K562 (cell line): ENCODE data around the gene METAP1D. TPM values are rescaled to one million over a fixed set of nuclear protein-coding genes. Genes with fewer than 3 reads are reported as not detected.

Source experiments
- ARHGAP35 ChIP-seq: fragments of 450-650 bp; IDR thresholded peaks from 2 replicates; pipeline ENCODE4 v1.6.1; 2018; ENCODE audit not compliant: partially characterized antibody
- BCLAF1 ChIP-seq, 2 experiments: fragments of 450-650 bp in 1 of 2; IDR thresholded peaks; 2 replicates each; pipeline ENCODE4 v1.6.1; 2011 to 2017; ENCODE audit warnings: low read depth in 2 of 2, antibody characterized with exemption in 1 of 2, borderline replicate concordance in 1 of 2, low read length in 1 of 2, mild to moderate bottlenecking in 1 of 2, mixed read lengths in 1 of 2; ENCODE audit not compliant: control insufficient read depth in 1 of 2
- CEBPZ ChIP-seq: fragments of 150-350 bp; IDR thresholded peaks from 2 replicates; pipeline ENCODE4 v1.6.1; 2014; ENCODE audit warnings: low read depth, mild to moderate bottlenecking, low read length, borderline replicate concordance
- CGGBP1 ChIP-seq: fragments of 250-450 bp; sonication (Bioruptor Pico); IDR thresholded peaks from 2 replicates; pipeline ENCODE4 v1.9.0; 2021; ENCODE audit warnings: mild to moderate bottlenecking
- DLX4 ChIP-seq: fragments of 250-450 bp; sonication (Bioruptor Pico); IDR thresholded peaks from 2 replicates; pipeline ENCODE4 v1.6.1; 2021; ENCODE audit warnings: mild to moderate bottlenecking
- E2F3 ChIP-seq: fragments of 250-450 bp; sonication (Bioruptor Pico); IDR thresholded peaks from 2 replicates; pipeline ENCODE4 v1.4.0; 2020; ENCODE audit warnings: mild to moderate bottlenecking
- ELK1 ChIP-seq: sonication (generic); formaldehyde crosslinking; IDR thresholded peaks from 2 replicates; pipeline ENCODE4 v1.8.1; 2022; ENCODE audit warnings: missing genetic modification reagents
- ETS1 ChIP-seq: conservative IDR thresholded peaks from 2 replicates; pipeline ENCODE4 v1.6.1; 2011; ENCODE audit warnings: low read depth, mild to moderate bottlenecking, low read length; ENCODE audit not compliant: control insufficient read depth
- JUND ChIP-seq, 2 experiments: IDR thresholded peaks; 2 replicates in 1 of 2; 3 replicates in 1 of 2; pipeline ENCODE4 v1.6.1; 2011; ENCODE audit warnings: borderline replicate concordance in 2 of 2, low read depth in 2 of 2, low read length in 2 of 2, improper control_type of control experiment in 1 of 2, missing biosample characterization in 1 of 2, missing genetic modification characterization in 1 of 2, missing genetic modification reagents in 1 of 2
- MTF1 ChIP-seq: fragments of 250-450 bp; sonication (Bioruptor Pico); IDR thresholded peaks from 2 replicates; pipeline ENCODE4 v1.9.0; 2021; ENCODE audit warnings: moderate library complexity, mild to moderate bottlenecking, inconsistent platforms, borderline replicate concordance
- NFXL1 ChIP-seq: fragments of 450-650 bp; formaldehyde crosslinking; IDR thresholded peaks from 2 replicates; pipeline ENCODE4 v1.4.0; 2021; ENCODE audit warnings: mild to moderate bottlenecking
- PYGO2 ChIP-seq: fragments of 450-650 bp; IDR thresholded peaks from 2 replicates; pipeline ENCODE4 v1.6.1; 2016; ENCODE audit warnings: mild to moderate bottlenecking, missing genetic modification characterization, moderate library complexity, missing compliant biosample characterization
- SMARCA4 ChIP-seq: fragments of 450-650 bp; IDR thresholded peaks from 2 replicates; pipeline ENCODE4 v1.6.1; 2016
- TCF15 ChIP-seq: fragments of 250-450 bp; sonication (Bioruptor Pico); IDR thresholded peaks from 2 replicates; pipeline ENCODE4 v1.8.0; 2022; ENCODE audit warnings: moderate library complexity, mild to moderate bottlenecking, inconsistent platforms
- ZNF197 ChIP-seq: fragments of 200-800 bp; sonication (Bioruptor generic); IDR thresholded peaks from 2 replicates; pipeline ENCODE4 v1.6.1; 2016; ENCODE audit warnings: low read depth, missing genetic modification characterization, missing compliant biosample characterization
- ZNF3 ChIP-seq: fragments of 250-450 bp; sonication (Bioruptor Pico); IDR thresholded peaks from 2 replicates; pipeline ENCODE4 v1.5.0; 2021; ENCODE audit warnings: mild to moderate bottlenecking, moderate library complexity
- polyA plus RNA-seq, 8 experiments: library from polyadenylated mRNA; depleted of rRNA in 4 of 8; stranded (reverse) in 5 of 8; unstranded in 3 of 8; fragments of >200 nt; fragmentation: Nextera tagmentation in 2 of 8; fragmentation: Illumina TruSeq in 1 of 8; extraction: Ambion mirVana in 2 of 8; extraction: Trizol in 1 of 8; gene quantifications; 2 replicates each; pipeline versions ENCODE4 v1.2.1 to v1.2.3, GENCODE V29; 2011 to 2014; ENCODE audit warnings: inconsistent platforms in 1 of 8, missing spikeins in 1 of 8
- total RNA-seq, 7 experiments: library from RNA; depleted of rRNA in 6 of 7; stranded (reverse); fragments of >200 nt in 6 of 7; fragmentation: Illumina TruSeq in 2 of 7; extraction: Trizol in 2 of 7; gene quantifications; 2 replicates each; pipeline versions ENCODE4 v1.2.1 to v1.2.3, GENCODE V29; 2011 to 2021; ENCODE audit warnings: low replicate concordance in 1 of 7

The METAP1D gene
- total and polyA plus RNA-seq, 9 of the 15 experiments (the other 6 are each of a cell fraction or from before 2014, with no cell fraction given), result 8.0 to 23.4 (median 15.7) TPM

GRCh38 chr2:172046080-172046678, 46.4 kb downstream of the METAP1D start (continued):
- TF ChIP-seq JUND (IDR thresholded peaks at IDR 0.05; ENCODE audit: borderline replicate concordance, low read depth, low read length), result peak; percentile 61; the same call in 1 of the 2 replicates
- TF ChIP-seq JUND (tag; IDR thresholded peaks at IDR 0.05; ENCODE audit: borderline replicate concordance, low read depth, low read length), result peak; percentile 65; the same call in 2 of the 3 replicates
- no peak for TF ChIP-seq E2F3
- no peak for TF ChIP-seq ARHGAP35
- peak; percentile 79; the same call in 1 of the 2 replicates for TF ChIP-seq ZNF197 (CRISPR knock-in tag)
- no peak for TF ChIP-seq TCF15 (CRISPR knock-in tag)
- peak; percentile 90; the same call in 1 of the 2 replicates for TF ChIP-seq SMARCA4
- no peak for TF ChIP-seq ELK1 (CRISPR knock-in tag)
- TF ChIP-seq NFXL1 (CRISPR knock-in tag), result no peak
- TF ChIP-seq DLX4, result no peak
- TF ChIP-seq BCLAF1 (IDR thresholded peaks at IDR 0.05; ENCODE audit: borderline replicate concordance in 1 of 2, control insufficient read depth in 1 of 2, low read depth in 2 of 2, low read length in 1 of 2), result no peak
- TF ChIP-seq CGGBP1 (CRISPR knock-in tag), result no peak
- TF ChIP-seq PYGO2 (tag), result peak; percentile 64; the same call in 1 of the 2 replicates
- TF ChIP-seq ZNF3 (CRISPR knock-in tag), result no peak; the same call in 1 of the 2 replicates
- TF ChIP-seq CEBPZ, result no peak
- no peak for TF ChIP-seq ETS1
- TF ChIP-seq MTF1 (CRISPR knock-in tag), result no peak
